DOHH2 (cell line): ENCODE results near the gene WFDC10A.
"Not testable (repeated sequence)": the region's sequence is repeated elsewhere in the genome, so short reads cannot be mapped to it uniquely, and the experiment has no call there.

Experiments
- H3F3A ChIP-seq: fragments of 200-600 bp; sonication (generic), shearing (Covaris generic); 2 replicates; pipeline ENCODE4 v1.6.0; 2016; ENCODE audit warnings: antibody characterized with exemption, mild to moderate bottlenecking; ENCODE audit not compliant: control insufficient read depth, insufficient read depth
- H3K27ac ChIP-seq: fragments of 200-600 bp; sonication (generic); 2 replicates; pipeline ENCODE4 v1.5.1; 2014; ENCODE audit warnings: low read depth, mild to moderate bottlenecking, low read length, moderate library complexity
- H3K27me3 ChIP-seq: fragments of 200-600 bp; sonication (generic); 2 replicates; pipeline ENCODE4 v1.6.1; 2014; ENCODE audit warnings: mild to moderate bottlenecking, low read length, mixed read lengths; ENCODE audit not compliant: control insufficient read depth
- H3K36me3 ChIP-seq: fragments of 200-600 bp; sonication (generic); 2 replicates; pipeline ENCODE4 v1.6.1; 2014; ENCODE audit warnings: mild to moderate bottlenecking, low read length, moderate library complexity, mixed read lengths; ENCODE audit not compliant: control insufficient read depth
- H3K4me1 ChIP-seq: fragments of 200-600 bp; sonication (generic); 2 replicates; pipeline ENCODE4 v1.6.1; 2014; ENCODE audit warnings: mild to moderate bottlenecking, low read length, mixed read lengths; ENCODE audit not compliant: control insufficient read depth
- H3K4me2 ChIP-seq: fragments of 200-600 bp; sonication (generic); 2 replicates; pipeline ENCODE4 v1.6.0; 2014; ENCODE audit warnings: mild to moderate bottlenecking, low read length, moderate library complexity
- H3K4me3 ChIP-seq: fragments of 200-600 bp; sonication (generic); 2 replicates; pipeline ENCODE4 v1.5.1; 2014; ENCODE audit warnings: mild to moderate bottlenecking, low read length, mixed read lengths
- H3K79me2 ChIP-seq: fragments of 200-600 bp; sonication (generic); 2 replicates; pipeline ENCODE4 v1.6.1; 2014; ENCODE audit warnings: mild to moderate bottlenecking, low read length, mixed read lengths; ENCODE audit not compliant: control insufficient read depth
- H3K9me2 ChIP-seq: fragments of 200-600 bp; sonication (generic); replicated peaks from 2 replicates; pipeline ENCODE4 v1.6.1; 2014; ENCODE audit warnings: mild to moderate bottlenecking, low read length, mixed read lengths; ENCODE audit not compliant: control insufficient read depth
- H3K9me3 ChIP-seq: fragments of 200-600 bp; sonication (generic); 2 replicates; pipeline ENCODE4 v1.6.1; 2014; ENCODE audit warnings: antibody characterized with exemption, low read length, mixed read lengths; ENCODE audit not compliant: control insufficient read depth, insufficient read depth
- H4K20me1 ChIP-seq: fragments of 200-600 bp; sonication (generic); 2 replicates; pipeline ENCODE4 v1.6.0; 2014; ENCODE audit warnings: low read depth, mild to moderate bottlenecking, antibody characterized with exemption, low read length, moderate library complexity; ENCODE audit not compliant: control insufficient read depth, insufficient read depth
- CTCF ChIP-seq: fragments of 200-600 bp; sonication (generic); IDR thresholded peaks from one replicate; pipeline ENCODE4 v1.5.1; 2014; ENCODE audit warnings: antibody characterized with exemption, mild to moderate bottlenecking, low read depth, low read length; ENCODE audit not compliant: poor library complexity, severe bottlenecking
- EZH2phosphoT487 ChIP-seq: fragments of 200-600 bp; sonication (generic); IDR thresholded peaks from 2 replicates; pipeline ENCODE4 v1.6.1; 2017; ENCODE audit warnings: borderline replicate concordance, mild to moderate bottlenecking, antibody characterized with exemption, low read length, moderate library complexity, mixed read lengths

Gene WFDC10A

GRCh38 chr20:45647441-45648050 lies 18.0 kb downstream of the WFDC10A start:
- Histone ChIP-seq H3K9me2 (no peaks in the 10 kb centered on the region), H3K4me3 (no peak overlapping the region), H3K79me2 (no peaks in the 10 kb centered on the region), H3K27ac (no peak overlapping the region), H3K27me3 (no peaks in the 10 kb centered on the region), H4K20me1 (no peaks in the 10 kb centered on the region), H3K4me1 (no peaks in the 10 kb centered on the region), H3K9me3 (no peaks in the 10 kb centered on the region), H3K36me3 (no peaks in the 10 kb centered on the region), H3K4me2 (no peak overlapping the region), H3F3A (no peaks in the 10 kb centered on the region)
- TF ChIP-seq CTCF (no peak), EZH2phosphoT487 (no peak)

GRCh38 chr20:45649312-45649863 lies 19.8 kb downstream of the WFDC10A start:
- no peak overlapping the region for H3K27ac ChIP-seq
- no peaks in the 10 kb centered on the region for H3K27me3 ChIP-seq
- H3K36me3 ChIP-seq: no peaks in the 10 kb centered on the region
- H3F3A ChIP-seq: no peaks in the 10 kb centered on the region
- no peaks in the 10 kb centered on the region for H3K79me2 ChIP-seq
- H4K20me1 ChIP-seq: no peaks in the 10 kb centered on the region
- H3K9me2 ChIP-seq: no peaks in the 10 kb centered on the region
- no peak for TF ChIP-seq CTCF
- TF ChIP-seq EZH2phosphoT487: no peak
- no peaks in the 10 kb centered on the region for H3K4me1 ChIP-seq
- no peaks in the 10 kb centered on the region for H3K9me3 ChIP-seq
- no peak overlapping the region for H3K4me2 ChIP-seq
- H3K4me3 ChIP-seq: no peak overlapping the region

- H3K79me2 ChIP-seq, H3K27me3 ChIP-seq, H4K20me1 ChIP-seq, H3K36me3 ChIP-seq, H3K27ac ChIP-seq, H3K9me3 ChIP-seq, H3K4me3 ChIP-seq, H3F3A ChIP-seq, H3K4me2 ChIP-seq, H3K4me1 ChIP-seq, H3K9me2 ChIP-seq: not testable (repeated sequence)
Observed at GRCh38 chr20:45651726-45652125, 22.2 kb downstream of the WFDC10A start.

GRCh38 chr20:45657038-45657437 lies 27.5 kb downstream of the WFDC10A start:
- not testable (repeated sequence) for H3K9me3 ChIP-seq, H3K27ac ChIP-seq, H3K36me3 ChIP-seq, H3K27me3 ChIP-seq, H4K20me1 ChIP-seq, H3F3A ChIP-seq, H3K4me1 ChIP-seq, H3K9me2 ChIP-seq, H3K4me2 ChIP-seq, H3K79me2 ChIP-seq, H3K4me3 ChIP-seq
